GM06990 (cell line): ENCODE data around the gene SLC26A8.
"Not testable (repeated sequence)": the region's sequence is repeated elsewhere in the genome, so short reads cannot be mapped to it uniquely, and the experiment has no call there.

Experiments
- DNase-seq: peaks from one replicate; pipeline ENCODE4 v3.0.0-alpha.2; 2011; ENCODE audit not compliant: insufficient read length; ENCODE audit errors: extremely low read depth
- H3K27me3 ChIP-seq: replicated peaks from 2 replicates; pipeline ENCODE4 v1.6.0; 2011; ENCODE audit warnings: low read length; ENCODE audit not compliant: control insufficient read depth, insufficient read depth
- H3K36me3 ChIP-seq: 2 replicates; pipeline ENCODE4 v1.5.1; 2011; ENCODE audit warnings: low read length; ENCODE audit not compliant: control insufficient read depth, insufficient read depth
- H3K4me3 ChIP-seq: replicated peaks from 2 replicates; pipeline ENCODE4 v1.5.1; 2011; ENCODE audit warnings: low read depth, mild to moderate bottlenecking, control low read depth, low read length
- TF ChIP-seq, protein P1 (sequence below): IDR thresholded peaks from 2 replicates; pipeline ENCODE4 v1.5.1; 2011; ENCODE audit warnings: low read length, control low read depth, mild to moderate bottlenecking, inconsistent platforms; ENCODE audit not compliant: insufficient read depth, poor library complexity, severe bottlenecking

SLC26A8 gene

DNA sequence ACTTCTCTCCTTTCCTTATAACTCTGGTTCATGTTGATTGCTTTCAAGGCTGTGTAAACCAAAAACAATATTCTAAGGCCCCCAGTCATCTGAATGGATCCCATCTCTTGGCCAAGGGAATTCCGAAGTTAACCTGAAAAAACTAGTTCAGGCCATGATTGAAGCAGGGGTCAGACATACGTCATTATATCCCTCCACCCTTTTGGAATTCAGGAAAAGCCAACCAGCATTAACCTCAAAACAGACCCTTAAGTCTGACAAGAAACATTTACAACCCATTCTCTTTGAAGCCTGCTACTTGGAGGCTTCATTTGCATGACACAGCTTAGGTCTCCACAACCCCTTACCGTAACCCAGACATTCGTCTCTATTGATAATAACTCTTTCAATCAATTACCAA, 39.7 kb downstream of the SLC26A8 start:
- no peaks in the 10 kb centered on the region for H3K27me3 ChIP-seq
- DNase-seq: no peak
- H3K36me3 ChIP-seq: no peaks in the 10 kb centered on the region
- TF ChIP-seq, protein P1, sequence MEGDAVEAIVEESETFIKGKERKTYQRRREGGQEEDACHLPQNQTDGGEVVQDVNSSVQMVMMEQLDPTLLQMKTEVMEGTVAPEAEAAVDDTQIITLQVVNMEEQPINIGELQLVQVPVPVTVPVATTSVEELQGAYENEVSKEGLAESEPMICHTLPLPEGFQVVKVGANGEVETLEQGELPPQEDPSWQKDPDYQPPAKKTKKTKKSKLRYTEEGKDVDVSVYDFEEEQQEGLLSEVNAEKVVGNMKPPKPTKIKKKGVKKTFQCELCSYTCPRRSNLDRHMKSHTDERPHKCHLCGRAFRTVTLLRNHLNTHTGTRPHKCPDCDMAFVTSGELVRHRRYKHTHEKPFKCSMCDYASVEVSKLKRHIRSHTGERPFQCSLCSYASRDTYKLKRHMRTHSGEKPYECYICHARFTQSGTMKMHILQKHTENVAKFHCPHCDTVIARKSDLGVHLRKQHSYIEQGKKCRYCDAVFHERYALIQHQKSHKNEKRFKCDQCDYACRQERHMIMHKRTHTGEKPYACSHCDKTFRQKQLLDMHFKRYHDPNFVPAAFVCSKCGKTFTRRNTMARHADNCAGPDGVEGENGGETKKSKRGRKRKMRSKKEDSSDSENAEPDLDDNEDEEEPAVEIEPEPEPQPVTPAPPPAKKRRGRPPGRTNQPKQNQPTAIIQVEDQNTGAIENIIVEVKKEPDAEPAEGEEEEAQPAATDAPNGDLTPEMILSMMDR: no peak
- H3K4me3 ChIP-seq: no peak overlapping the region

DNA sequence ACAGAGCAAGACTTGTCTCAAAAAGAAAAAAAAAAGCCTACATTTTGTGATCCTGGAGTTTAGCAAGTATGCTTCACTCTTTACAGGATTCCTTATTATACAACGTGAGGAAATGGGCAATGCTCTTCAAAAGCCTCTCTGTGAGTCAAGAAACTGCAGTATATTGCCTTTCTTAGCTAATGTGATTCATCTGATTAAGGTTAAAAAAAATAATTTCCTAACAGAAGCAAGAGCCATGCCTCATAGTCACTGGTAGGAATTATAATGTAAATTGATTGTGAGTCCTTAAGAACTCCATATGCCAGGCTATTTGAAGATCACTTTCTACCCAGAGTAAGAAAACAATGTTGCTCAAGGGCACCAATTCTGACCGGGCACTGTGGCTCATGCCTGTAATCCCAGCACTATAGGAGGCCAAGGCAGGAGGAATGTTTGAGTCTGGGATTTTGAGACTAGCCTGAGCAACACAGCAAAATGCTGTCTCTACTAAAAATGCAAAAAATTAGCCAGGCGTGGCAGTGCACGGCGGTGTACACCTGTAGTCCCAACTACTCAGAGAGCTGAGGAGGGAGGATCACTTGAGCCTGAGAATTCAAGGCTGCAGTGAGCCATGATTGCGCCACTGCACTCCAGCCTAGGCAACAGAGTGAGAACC, 43.3 kb downstream of the SLC26A8 start:
- Histone ChIP-seq H3K36me3 (no peaks in the 10 kb centered on the region), H3K27me3 (no peaks in the 10 kb centered on the region), H3K4me3 (no peak overlapping the region)
- no peak for DNase-seq
- TF ChIP-seq, protein P1: no peak

- DNase-seq, H3K4me3 ChIP-seq, H3K27me3 ChIP-seq, H3K36me3 ChIP-seq: not testable (repeated sequence)
Observed at GRCh38 chr6:35980126-35980525, 44.3 kb downstream of the SLC26A8 start.

- no peaks in the 10 kb centered on the region for H3K27me3 ChIP-seq
- TF ChIP-seq, protein P1: no peak
- H3K36me3 ChIP-seq: no peaks in the 10 kb centered on the region
- no peak overlapping the region for H3K4me3 ChIP-seq
- no peak for DNase-seq
Observed at GRCh38 chr6:35977308-35977707, 47.1 kb downstream of the SLC26A8 start.

DNA sequence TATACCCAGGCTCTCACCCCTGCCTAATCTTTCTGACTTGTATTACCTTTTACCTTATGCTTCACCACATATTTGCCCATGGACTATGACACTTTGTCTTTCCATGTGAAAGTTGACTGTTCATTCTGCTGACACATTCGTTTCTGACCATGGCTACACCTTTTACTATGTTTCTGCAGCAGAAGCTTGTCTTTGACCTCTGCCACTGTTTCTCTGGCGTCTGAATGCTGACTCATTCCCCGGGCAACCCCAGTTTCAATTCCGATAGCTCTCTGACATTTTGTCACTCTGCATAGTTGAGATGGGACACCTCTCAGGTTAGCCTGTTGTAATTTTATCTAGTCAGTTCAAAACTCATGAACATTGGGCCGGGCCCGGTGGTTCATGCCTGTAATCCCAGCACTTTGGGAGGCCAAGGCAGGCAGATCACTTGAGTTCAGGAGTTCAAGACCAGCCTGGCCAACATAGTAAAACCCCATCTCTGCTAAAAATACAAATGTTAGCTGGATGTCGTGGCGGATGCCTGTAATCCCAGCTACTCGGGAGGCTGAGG, 50.7 kb downstream of the SLC26A8 start:
- Histone ChIP-seq H3K36me3 (no peaks in the 10 kb centered on the region), H3K27me3 (no peaks in the 10 kb centered on the region), H3K4me3 (no peak overlapping the region)
- peak; percentile 52 for DNase-seq
- TF ChIP-seq, protein P1: no peak

DNA sequence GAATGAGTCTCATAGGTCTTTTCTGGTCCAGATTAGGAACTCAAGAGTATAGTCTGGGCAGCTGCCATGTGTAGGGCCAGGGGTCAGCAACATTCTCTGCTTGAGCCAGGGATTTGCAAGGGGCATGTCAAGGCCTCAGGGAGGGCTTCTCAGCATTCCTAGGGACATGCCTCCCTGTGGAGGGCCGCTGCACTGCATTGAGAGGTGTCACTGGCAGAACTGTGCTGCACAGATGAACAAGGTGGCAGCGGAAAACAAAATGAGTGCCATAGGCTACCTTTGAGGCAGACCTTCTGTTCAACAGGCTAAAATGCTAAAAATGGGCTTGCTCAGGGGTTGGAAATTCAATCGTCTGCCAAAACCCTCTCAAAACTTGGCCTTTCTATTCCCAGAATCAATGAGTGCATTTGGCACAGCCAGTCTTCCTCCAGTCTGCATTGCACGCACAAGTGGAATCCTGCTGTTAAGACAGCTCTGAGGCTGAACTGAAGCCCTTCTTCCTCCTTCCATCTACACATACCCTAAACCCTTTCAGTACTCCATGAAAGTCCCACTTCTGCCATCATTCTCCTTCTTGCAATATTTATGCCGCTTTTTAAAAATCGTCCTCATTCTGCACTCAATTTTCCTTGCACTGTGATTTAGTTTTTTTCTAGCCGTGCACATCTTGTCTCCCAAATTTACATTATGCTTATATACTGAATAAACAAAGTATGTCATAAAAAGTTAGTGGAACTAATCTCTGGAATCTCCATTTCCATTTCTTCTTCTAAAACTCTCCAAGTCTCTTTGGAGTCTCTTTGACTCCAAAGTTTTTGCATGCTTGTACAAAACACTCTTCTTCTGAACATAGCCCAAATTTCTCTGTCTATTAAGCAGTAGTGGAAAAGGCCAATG, 51.7 kb downstream of the SLC26A8 start:
- Histone ChIP-seq H3K27me3 (no peaks in the 10 kb centered on the region), H3K4me3 (no peak overlapping the region), H3K36me3 (no peaks in the 10 kb centered on the region)
- no peak for DNase-seq
- TF ChIP-seq, protein P1: no peak
